ENCODE data around the gene DNPH1. TPM values are rescaled to one million over a fixed set of nuclear protein-coding genes. Genes with fewer than 3 reads are reported as not detected.

The DNPH1 gene
- total RNA-seq, 4 donors from 2014 or later, result 57.7 to 101 (median 81.5) TPM

- Histone ChIP-seq H3K4me3 (no peak overlapping the region), H3K9me3 (no peaks in the 10 kb centered on the region), H3K36me3 (no peaks in the 10 kb centered on the region), H3K27me3 (peaks cover 0 to 90% (median 4%) of the 10 kb centered on the region in 4 donors), H3K4me1 (no peaks in the 10 kb centered on the region), H3K27ac (no peak overlapping the region)
- intact Hi-C loops (cut with DNase I), result no loop called here
- TF ChIP-seq CTCF (IDR thresholded peaks at IDR 0.05) (no peak), POLR2A (IDR thresholded peaks at IDR 0.05) (no peak)
- no peak for DNase-seq
- 63 to 69% methylated on average over 1 of the region's 1 CpG for WGBS, 2 donors
Measured at GRCh38 chr6:43240950-43241349, 11.7 kb upstream of the DNPH1 start.

DNA sequence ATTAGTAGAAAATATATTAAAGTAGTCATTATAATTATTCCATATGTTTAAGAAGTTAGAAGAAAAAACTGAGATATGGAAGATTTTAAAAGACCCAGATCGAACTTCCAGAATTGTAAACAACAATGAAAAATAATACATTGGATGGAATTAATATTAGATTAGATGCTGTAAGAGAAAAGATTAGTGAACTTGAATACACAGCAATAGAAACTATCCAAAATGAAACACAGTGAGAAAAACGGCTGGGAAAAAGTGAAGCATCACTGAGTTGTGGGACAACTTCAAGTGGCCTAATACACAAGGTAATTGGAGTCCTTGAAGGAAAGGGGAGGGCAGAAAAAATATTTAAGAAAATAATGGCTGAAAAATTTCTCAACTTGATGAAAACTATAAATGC, 9.8 kb upstream of the DNPH1 start:
- Histone ChIP-seq H3K4me1 (no peaks in the 10 kb centered on the region), H3K9me3 (no peaks in the 10 kb centered on the region), H3K27ac (no peak overlapping the region), H3K36me3 (no peaks in the 10 kb centered on the region), H3K27me3 (peaks cover 0 to 74% (median 4%) of the 10 kb centered on the region in 4 donors), H3K4me3 (no peak overlapping the region)
- intact Hi-C loops (cut with DNase I), result no loop called here
- no peak for DNase-seq
- WGBS, 2 donors, result 64 to 69% methylated on average over 2 of the region's 2 CpGs
- TF ChIP-seq POLR2A (IDR thresholded peaks at IDR 0.05), result no peak
- no peak for TF ChIP-seq CTCF (IDR thresholded peaks at IDR 0.05)

GRCh38 chr6:43235841-43236240, 6.6 kb upstream of the DNPH1 start:
- H3K4me1 ChIP-seq, result no peaks in the 10 kb centered on the region
- intact Hi-C loops (cut with DNase I), result no loop called here
- no peak for DNase-seq
- TF ChIP-seq CTCF (IDR thresholded peaks at IDR 0.05), result no peak
- no peak for TF ChIP-seq POLR2A (IDR thresholded peaks at IDR 0.05)
- peaks cover 0 to 42% (median 0%) of the 10 kb centered on the region in 4 donors for H3K27me3 ChIP-seq
- no peak overlapping the region for H3K27ac ChIP-seq
- H3K36me3 ChIP-seq, result no peaks in the 10 kb centered on the region
- H3K9me3 ChIP-seq, result no peaks in the 10 kb centered on the region
- WGBS, 2 donors, result 84 to 85% methylated on average over 2 of the region's 2 CpGs
- no peak overlapping the region for H3K4me3 ChIP-seq

GRCh38 chr6:43231735-43232450, 2.6 kb upstream of the DNPH1 start:
- intact Hi-C loops (cut with DNase I), result no loop called here
- H3K9me3 ChIP-seq, result no peaks in the 10 kb centered on the region
- no peaks in the 10 kb centered on the region for H3K36me3 ChIP-seq
- no peak overlapping the region for H3K4me3 ChIP-seq
- no peak for DNase-seq
- no peak overlapping the region for H3K27ac ChIP-seq
- WGBS, 2 donors, result 67 to 79% methylated on average over 3 of the region's 3 CpGs
- peaks cover 5 to 20% (median 7%) of the 10 kb centered on the region in 3 donors for H3K4me1 ChIP-seq
- H3K27me3 ChIP-seq, result peaks cover 0 to 6% (median 0%) of the 10 kb centered on the region in 4 donors
- no peak for TF ChIP-seq POLR2A (IDR thresholded peaks at IDR 0.05)
- no peak for TF ChIP-seq CTCF (IDR thresholded peaks at IDR 0.05)

GRCh38 chr6:43231053-43231452, 1.8 kb upstream of the DNPH1 start:
- Histone ChIP-seq H3K27me3 (peaks cover 0 to 3% (median 0%) of the 10 kb centered on the region in 4 donors), H3K27ac (no peak overlapping the region), H3K36me3 (no peaks in the 10 kb centered on the region), H3K4me3 (no peak overlapping the region), H3K4me1 (peaks cover 5 to 23% (median 7%) of the 10 kb centered on the region in 3 donors), H3K9me3 (no peaks in the 10 kb centered on the region)
- intact Hi-C loops (cut with DNase I), result no loop called here
- 94 to 98% methylated on average over 4 of the region's 4 CpGs for WGBS, 2 donors
- no peak for DNase-seq
- TF ChIP-seq CTCF (IDR thresholded peaks at IDR 0.05) (no peak), POLR2A (IDR thresholded peaks at IDR 0.05) (no peak)

Measured in esophagus squamous epithelium (tissue), 5 donors.